Measurements from ENCODE around the gene SLC30A1. TPM values are rescaled to one million over a fixed set of nuclear protein-coding genes. Genes with fewer than 3 reads are reported as not detected.

SLC30A1 gene
- total and polyA plus RNA-seq, 10 of the 15 experiments (the other 5 are each of a cell fraction or from before 2014, with no cell fraction given) = 3.5 to 14.1 (median 8.8) TPM

GRCh38 chr1:211578640-211579439, at the start of gene SLC30A1 (continued):
- no peak for TF ChIP-seq SREBF1 (IDR thresholded peaks at IDR 0.05; ENCODE audit: low read length)
- 0 out of 2 replicates have a peak, but pooled peaks have one; percentile 55 for TF ChIP-seq TCF3 (IDR thresholded peaks at IDR 0.05; ENCODE audit: borderline replicate concordance, insufficient read depth, low read depth, low read length)
- TF ChIP-seq TAF1 (IDR thresholded peaks at IDR 0.05; ENCODE audit: borderline replicate concordance, low read depth, low read length) = peak; percentile 66; the same call in 1 of the 2 replicates
- no peak for TF ChIP-seq ZNF592 (IDR thresholded peaks at IDR 0.05)
- no peak for TF ChIP-seq SRF (IDR thresholded peaks at IDR 0.05; ENCODE audit: low read depth in 2 of 2, low read length in 2 of 2)
- no peak for TF ChIP-seq ZNF24 (IDR thresholded peaks at IDR 0.05)
- no peak for TF ChIP-seq IKZF2 (IDR thresholded peaks at IDR 0.05)

- no peak for FAIRE-seq
- CTCF ChIA-PET = interaction anchor here (1.3 kb wide), 2 partner anchors 9 to 16 kb away, joined by 3 read pairs; no protein-coding TSS in a partner anchor
- WGBS (ENCODE audit: insufficient coverage, insufficient replicate concordance, low lambda C conversion rate, missing lambda C conversion rate) = 26% methylated on average over 4 of the region's 4 CpGs
Measured at GRCh38 chr1:211628417-211628816, 49.5 kb upstream of the SLC30A1 start.

More at GRCh38 chr1:211628417-211628816, 49.5 kb upstream of the SLC30A1 start:
- Histone ChIP-seq H4K20me1 (ENCODE audit: control insufficient read depth, insufficient read depth) (no peaks in the 10 kb centered on the region), H3K27ac (ENCODE audit: control insufficient read depth, insufficient read depth) (no peak overlapping the region), H3K27me3 (replicated peaks in 1 of 2; ENCODE audit: control insufficient read depth in 2 of 2, insufficient read depth in 2 of 2, low read length in 1 of 2) (no peaks in the 10 kb centered on the region), H3K4me3 (no peak overlapping the region), H2AFZ (ENCODE audit: control insufficient read depth, low read depth, low read length) (no peak overlapping the region), H3K79me2 (ENCODE audit: control insufficient read depth, insufficient read depth, low read length) (no peaks in the 10 kb centered on the region), H3K36me3 (ENCODE audit: control insufficient read depth in 2 of 2, insufficient read depth in 2 of 2, low read length in 1 of 2) (no peaks in the 10 kb centered on the region), H3K4me2 (ENCODE audit: control insufficient read depth, insufficient read depth) (no peak overlapping the region), H3K9ac (ENCODE audit: control insufficient read depth, insufficient read depth, low read length) (no peak overlapping the region), H3K9me3 (replicated peaks; ENCODE audit: control insufficient read depth, insufficient read depth, low read length) (no peaks in the 10 kb centered on the region), H3K4me1 (ENCODE audit: control insufficient read depth, insufficient read depth, low read length) (peaks cover 10% of the 10 kb centered on the region)
- SMC1A ChIA-PET (ENCODE audit: uncharacterized antibody, unreplicated experiment) = no interaction called here
- TF ChIP-seq ZNF687 (IDR thresholded peaks at IDR 0.05) (no peak), BHLHE40 (IDR thresholded peaks at IDR 0.05; ENCODE audit: borderline replicate concordance in 1 of 2, low read depth in 2 of 2, low read length in 1 of 2) (no peak)
- in situ Hi-C loops (cut with MboI) (no loop called here), intact Hi-C loops (cut with micrococcal nuclease; ENCODE audit: unreplicated experiment) (no loop called here)
- RAD21 ChIA-PET (ENCODE audit: unreplicated experiment) = no interaction called here
- BruUV-seq (replicated peaks) = no TSS peak
- POLR2A ChIA-PET = interaction anchor here (0.9 kb wide), 1 partner anchor 16 kb away, joined by 4 read pairs; no protein-coding TSS in a partner anchor
- DNase-seq (ENCODE audit: low read depth, low spot score) (no peak), ATAC-seq (no peak)
